SK-N-SH (cell line): ENCODE data around the gene GNG13.

Experiments used
- GATA2 ChIP-seq: sonication (generic); formaldehyde crosslinking; IDR thresholded peaks from 2 replicates; pipeline ENCODE4 v1.5.0; 2020; ENCODE audit warnings: mild to moderate bottlenecking, missing genetic modification reagents
- NRF1 ChIP-seq: IDR thresholded peaks from 2 replicates; pipeline ENCODE4 v1.6.1; 2012; ENCODE audit warnings: low read depth, mild to moderate bottlenecking, low read length
- POLR2AphosphoS5 ChIP-seq: IDR thresholded peaks from 2 replicates; pipeline ENCODE4 v1.6.1; 2012; ENCODE audit warnings: low read depth, low read length
- RAD21 ChIP-seq: IDR thresholded peaks from 2 replicates; pipeline ENCODE4 v1.6.1; 2012; ENCODE audit warnings: mild to moderate bottlenecking, low read length
- SIN3A ChIP-seq: IDR thresholded peaks from 2 replicates; pipeline ENCODE4 v1.6.1; 2012; ENCODE audit warnings: low read depth, mild to moderate bottlenecking, low read length, moderate library complexity, borderline replicate concordance
- TAF1 ChIP-seq: IDR thresholded peaks from 2 replicates; pipeline ENCODE4 v1.6.1; 2012; ENCODE audit warnings: low read depth, mild to moderate bottlenecking, low read length, moderate library complexity, borderline replicate concordance
- TEAD4 ChIP-seq: IDR thresholded peaks from 2 replicates; pipeline ENCODE4 v1.4.0; 2012; ENCODE audit warnings: mild to moderate bottlenecking, borderline replicate concordance; ENCODE audit not compliant: insufficient read depth
- TF ChIP-seq, protein P1 (sequence below): fragments of 200-600 bp; sonication (generic); IDR thresholded peaks from 2 replicates; pipeline ENCODE4 v1.6.1; 2017; ENCODE audit warnings: antibody characterized with exemption, mild to moderate bottlenecking, moderate library complexity

DNA sequence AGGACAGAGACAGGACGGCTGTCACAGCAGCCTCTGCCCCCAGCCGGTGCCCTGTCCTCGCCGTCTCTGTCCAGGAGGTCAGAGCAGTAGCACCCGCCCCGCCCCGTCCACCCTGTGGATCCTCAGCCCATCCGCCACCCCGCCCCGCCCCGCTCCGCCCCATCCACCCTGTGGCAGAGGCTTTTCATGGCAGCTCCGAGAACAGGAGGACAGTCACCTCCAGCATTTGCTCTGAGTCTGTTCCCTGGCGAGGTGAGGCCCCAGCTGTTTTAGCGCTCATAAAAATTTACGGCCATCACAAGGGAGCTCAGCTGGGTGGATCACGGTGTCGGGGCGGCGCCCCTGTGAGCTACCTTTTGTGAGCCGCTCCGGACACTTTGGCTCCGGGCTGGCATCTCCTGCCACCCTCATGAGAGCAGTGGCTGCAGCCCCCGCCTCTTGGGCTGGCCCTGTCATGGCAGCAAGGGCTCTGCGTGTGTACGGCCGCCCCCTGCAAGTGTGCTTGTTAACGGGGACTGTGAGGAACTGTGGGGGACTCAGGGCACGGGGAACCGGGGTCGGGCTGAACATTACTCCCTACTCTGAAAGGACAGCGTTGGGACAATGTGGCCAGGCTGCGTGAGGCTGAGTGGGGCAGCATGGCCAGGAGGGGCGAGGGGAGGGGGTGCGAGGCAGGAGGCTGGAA is 32.3 kb upstream of the GNG13 start:
- TF ChIP-seq POLR2AphosphoS5 (no peak), SIN3A (no peak), TEAD4 (no peak), NRF1 (no peak), GATA2 (CRISPR knock-in tag) (no peak), RAD21 (no peak), TAF1 (no peak)
- TF ChIP-seq, protein P1, sequence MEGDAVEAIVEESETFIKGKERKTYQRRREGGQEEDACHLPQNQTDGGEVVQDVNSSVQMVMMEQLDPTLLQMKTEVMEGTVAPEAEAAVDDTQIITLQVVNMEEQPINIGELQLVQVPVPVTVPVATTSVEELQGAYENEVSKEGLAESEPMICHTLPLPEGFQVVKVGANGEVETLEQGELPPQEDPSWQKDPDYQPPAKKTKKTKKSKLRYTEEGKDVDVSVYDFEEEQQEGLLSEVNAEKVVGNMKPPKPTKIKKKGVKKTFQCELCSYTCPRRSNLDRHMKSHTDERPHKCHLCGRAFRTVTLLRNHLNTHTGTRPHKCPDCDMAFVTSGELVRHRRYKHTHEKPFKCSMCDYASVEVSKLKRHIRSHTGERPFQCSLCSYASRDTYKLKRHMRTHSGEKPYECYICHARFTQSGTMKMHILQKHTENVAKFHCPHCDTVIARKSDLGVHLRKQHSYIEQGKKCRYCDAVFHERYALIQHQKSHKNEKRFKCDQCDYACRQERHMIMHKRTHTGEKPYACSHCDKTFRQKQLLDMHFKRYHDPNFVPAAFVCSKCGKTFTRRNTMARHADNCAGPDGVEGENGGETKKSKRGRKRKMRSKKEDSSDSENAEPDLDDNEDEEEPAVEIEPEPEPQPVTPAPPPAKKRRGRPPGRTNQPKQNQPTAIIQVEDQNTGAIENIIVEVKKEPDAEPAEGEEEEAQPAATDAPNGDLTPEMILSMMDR: no peak
